Ishikawa (cell line): ENCODE measurements around the gene AGT.

Experiments used
- CEBPB ChIP-seq: IDR thresholded peaks from 2 replicates; pipeline ENCODE4 v1.6.1; 2012
- CREB1 ChIP-seq: IDR thresholded peaks from 2 replicates; pipeline ENCODE4 v1.6.1; 2012; ENCODE audit warnings: low read depth
- EGR1 ChIP-seq: IDR thresholded peaks from 2 replicates; pipeline ENCODE4 v1.6.1; 2012
- EP300 ChIP-seq: IDR thresholded peaks from 2 replicates; pipeline ENCODE4 v1.6.1; 2012; ENCODE audit warnings: borderline replicate concordance
- FOXM1 ChIP-seq: IDR thresholded peaks from 2 replicates; pipeline ENCODE4 v1.6.1; 2012; ENCODE audit warnings: low read depth, borderline replicate concordance
- NFIC ChIP-seq: IDR thresholded peaks from 2 replicates; pipeline ENCODE4 v1.6.1; 2012
- RAD21 ChIP-seq: IDR thresholded peaks from 2 replicates; pipeline ENCODE4 v1.6.1; 2012; ENCODE audit warnings: low read depth
- TAF1 ChIP-seq: IDR thresholded peaks from 2 replicates; pipeline ENCODE4 v1.6.1; 2012; ENCODE audit warnings: low read depth, mild to moderate bottlenecking
- TCF12 ChIP-seq: IDR thresholded peaks from 2 replicates; pipeline ENCODE4 v1.6.1; 2012; ENCODE audit warnings: low read depth
- TEAD4 ChIP-seq: IDR thresholded peaks from 2 replicates; pipeline ENCODE4 v1.6.1; 2012
- YY1 ChIP-seq: IDR thresholded peaks from 2 replicates; pipeline ENCODE4 v1.6.1; 2012; ENCODE audit warnings: low read depth
- ZBTB7A ChIP-seq: IDR thresholded peaks from 2 replicates; pipeline ENCODE4 v1.6.1; 2012; ENCODE audit warnings: low read depth
- TF ChIP-seq, protein P1 (sequence below): IDR thresholded peaks from 2 replicates; pipeline ENCODE4 v1.6.1; 2012
- TF ChIP-seq, protein P2 (sequence below): IDR thresholded peaks from 2 replicates; pipeline ENCODE4 v1.6.1; 2012
- TF ChIP-seq, protein P3 (sequence below): IDR thresholded peaks from 2 replicates; pipeline ENCODE4 v1.6.1; 2012; ENCODE audit warnings: low read depth, mild to moderate bottlenecking

The AGT gene

DNA sequence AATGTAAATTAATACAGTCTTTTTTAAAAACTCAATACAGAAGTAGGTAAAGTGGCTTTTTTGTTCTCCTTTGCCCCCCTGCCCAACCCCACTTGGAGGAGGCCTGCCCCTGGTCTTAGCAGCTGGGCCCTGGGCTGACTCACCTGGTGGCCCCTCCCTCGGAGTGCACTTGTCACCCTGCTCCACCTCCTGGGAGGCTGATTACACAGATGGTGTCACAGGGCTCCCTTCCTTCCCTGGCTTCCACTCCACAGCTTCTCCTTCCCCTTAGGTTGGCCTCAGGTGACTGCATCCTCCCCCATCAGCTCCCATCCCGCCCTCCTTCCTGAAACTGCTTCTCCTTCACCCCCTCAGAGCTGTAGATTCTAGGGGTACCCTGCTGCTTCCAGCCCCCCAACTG, 21.5 kb upstream of the AGT start:
- TF ChIP-seq RAD21 (no peak), FOXM1 (no peak), CREB1 (no peak)

DNA sequence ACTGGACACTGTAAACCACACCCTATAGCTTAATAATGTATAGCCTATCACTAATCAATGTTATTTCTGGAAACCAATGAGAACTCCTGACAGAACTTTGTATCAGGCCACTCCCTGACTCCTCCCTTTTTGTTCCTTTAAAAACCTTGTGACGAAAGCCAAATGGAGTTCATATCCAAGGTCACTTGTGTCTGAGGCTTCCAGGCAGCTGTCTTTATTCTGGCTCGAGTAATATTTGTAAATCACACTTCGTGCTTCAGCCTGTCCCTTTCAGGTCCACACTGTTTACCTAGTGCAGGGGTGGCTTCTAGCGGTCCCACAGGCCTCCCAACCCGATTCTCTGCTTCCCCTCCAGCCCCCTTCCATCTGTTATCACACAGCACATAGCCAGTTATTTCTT, 17.1 kb upstream of the AGT start:
- TF ChIP-seq FOXM1 (no peak), TAF1 (no peak), RAD21 (no peak), EGR1 (no peak), CEBPB (no peak), EP300 (no peak), CREB1 (no peak), TCF12 (no peak), YY1 (no peak), TEAD4 (no peak), ZBTB7A (no peak), NFIC (no peak)
- TF ChIP-seq, protein P1, sequence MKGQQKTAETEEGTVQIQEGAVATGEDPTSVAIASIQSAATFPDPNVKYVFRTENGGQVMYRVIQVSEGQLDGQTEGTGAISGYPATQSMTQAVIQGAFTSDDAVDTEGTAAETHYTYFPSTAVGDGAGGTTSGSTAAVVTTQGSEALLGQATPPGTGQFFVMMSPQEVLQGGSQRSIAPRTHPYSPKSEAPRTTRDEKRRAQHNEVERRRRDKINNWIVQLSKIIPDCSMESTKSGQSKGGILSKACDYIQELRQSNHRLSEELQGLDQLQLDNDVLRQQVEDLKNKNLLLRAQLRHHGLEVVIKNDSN: no peak
- TF ChIP-seq, protein P2, sequence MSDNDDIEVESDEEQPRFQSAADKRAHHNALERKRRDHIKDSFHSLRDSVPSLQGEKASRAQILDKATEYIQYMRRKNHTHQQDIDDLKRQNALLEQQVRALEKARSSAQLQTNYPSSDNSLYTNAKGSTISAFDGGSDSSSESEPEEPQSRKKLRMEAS: no peak
- TF ChIP-seq, protein P3, sequence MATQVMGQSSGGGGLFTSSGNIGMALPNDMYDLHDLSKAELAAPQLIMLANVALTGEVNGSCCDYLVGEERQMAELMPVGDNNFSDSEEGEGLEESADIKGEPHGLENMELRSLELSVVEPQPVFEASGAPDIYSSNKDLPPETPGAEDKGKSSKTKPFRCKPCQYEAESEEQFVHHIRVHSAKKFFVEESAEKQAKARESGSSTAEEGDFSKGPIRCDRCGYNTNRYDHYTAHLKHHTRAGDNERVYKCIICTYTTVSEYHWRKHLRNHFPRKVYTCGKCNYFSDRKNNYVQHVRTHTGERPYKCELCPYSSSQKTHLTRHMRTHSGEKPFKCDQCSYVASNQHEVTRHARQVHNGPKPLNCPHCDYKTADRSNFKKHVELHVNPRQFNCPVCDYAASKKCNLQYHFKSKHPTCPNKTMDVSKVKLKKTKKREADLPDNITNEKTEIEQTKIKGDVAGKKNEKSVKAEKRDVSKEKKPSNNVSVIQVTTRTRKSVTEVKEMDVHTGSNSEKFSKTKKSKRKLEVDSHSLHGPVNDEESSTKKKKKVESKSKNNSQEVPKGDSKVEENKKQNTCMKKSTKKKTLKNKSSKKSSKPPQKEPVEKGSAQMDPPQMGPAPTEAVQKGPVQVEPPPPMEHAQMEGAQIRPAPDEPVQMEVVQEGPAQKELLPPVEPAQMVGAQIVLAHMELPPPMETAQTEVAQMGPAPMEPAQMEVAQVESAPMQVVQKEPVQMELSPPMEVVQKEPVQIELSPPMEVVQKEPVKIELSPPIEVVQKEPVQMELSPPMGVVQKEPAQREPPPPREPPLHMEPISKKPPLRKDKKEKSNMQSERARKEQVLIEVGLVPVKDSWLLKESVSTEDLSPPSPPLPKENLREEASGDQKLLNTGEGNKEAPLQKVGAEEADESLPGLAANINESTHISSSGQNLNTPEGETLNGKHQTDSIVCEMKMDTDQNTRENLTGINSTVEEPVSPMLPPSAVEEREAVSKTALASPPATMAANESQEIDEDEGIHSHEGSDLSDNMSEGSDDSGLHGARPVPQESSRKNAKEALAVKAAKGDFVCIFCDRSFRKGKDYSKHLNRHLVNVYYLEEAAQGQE: no peak

DNA sequence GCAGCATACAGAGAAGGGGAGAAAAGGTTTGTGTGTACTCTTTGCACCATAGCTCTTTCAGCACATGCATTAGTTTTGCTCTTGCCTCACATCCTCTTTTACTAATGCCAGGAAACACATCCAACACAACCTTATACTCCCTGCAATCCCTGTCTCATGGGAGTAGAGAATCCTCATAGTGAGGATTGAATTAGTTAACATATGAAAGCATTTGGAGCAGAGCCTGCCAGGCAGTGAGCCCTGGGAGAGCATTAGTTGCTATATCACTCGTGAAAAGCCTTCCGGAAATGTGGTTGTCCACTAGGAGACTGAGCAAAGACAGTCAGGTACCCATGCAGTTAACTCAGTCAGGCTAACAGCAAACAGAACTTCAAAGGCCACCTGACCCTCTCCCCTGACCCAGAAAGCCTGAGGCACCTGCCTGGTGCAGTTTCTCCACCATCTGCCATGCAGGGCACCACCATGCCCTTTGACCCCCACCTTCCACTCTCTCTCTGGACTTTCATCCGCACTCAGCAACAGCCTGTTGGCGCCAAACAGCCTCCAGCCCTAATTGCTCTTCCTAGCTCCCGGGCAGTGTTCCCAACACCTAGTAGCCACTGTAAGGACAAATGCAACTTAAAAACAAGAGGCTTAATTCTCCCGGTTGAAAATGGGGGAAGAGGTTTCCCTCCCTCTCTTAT, 14.9 kb upstream of the AGT start:
- TF ChIP-seq, protein P3: no peak
- TF ChIP-seq RAD21: no peak
- TF ChIP-seq, protein P1: no peak
- no peak for TF ChIP-seq NFIC
- TF ChIP-seq TEAD4: no peak

DNA sequence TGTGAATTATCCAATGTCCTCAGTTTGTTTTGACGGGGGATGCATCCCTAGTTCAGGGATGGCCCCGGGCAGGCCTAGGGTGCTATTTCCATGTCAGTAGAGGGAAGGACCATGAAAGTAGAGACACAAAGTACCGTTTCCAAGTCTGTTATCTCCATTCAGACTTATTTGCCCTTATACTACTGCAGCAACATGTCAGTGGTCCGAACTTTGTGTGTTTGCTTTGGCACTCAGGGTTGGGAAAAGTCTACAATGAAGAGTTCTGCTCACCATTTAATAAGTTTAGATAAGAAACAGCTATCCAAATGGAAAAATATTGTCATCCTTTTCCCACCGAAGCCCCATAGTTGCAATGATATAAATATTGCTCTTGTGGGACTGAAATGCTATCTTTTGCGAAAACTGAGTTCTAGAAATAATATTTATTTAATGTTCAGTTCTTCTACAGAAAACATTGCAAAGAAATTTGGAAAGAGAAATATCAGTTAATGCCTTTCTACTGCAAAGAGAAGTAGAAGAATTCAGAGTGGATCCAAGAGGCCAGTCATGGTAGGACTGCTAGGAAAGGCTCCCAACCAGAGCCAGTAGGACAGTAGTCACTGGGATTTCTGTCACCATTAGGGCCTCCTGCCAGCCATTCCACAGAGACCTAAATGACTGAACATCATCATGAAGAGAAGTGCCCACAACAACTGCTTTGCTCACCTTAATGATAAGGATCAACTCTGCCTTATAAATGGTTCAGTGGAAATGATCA, 11.5 kb upstream of the AGT start:
- TF ChIP-seq, protein P2: no peak
- TF ChIP-seq, protein P3: no peak
- TF ChIP-seq TEAD4 (no peak), TAF1 (no peak), ZBTB7A (no peak), EP300 (no peak), CREB1 (no peak), FOXM1 (no peak)

DNA sequence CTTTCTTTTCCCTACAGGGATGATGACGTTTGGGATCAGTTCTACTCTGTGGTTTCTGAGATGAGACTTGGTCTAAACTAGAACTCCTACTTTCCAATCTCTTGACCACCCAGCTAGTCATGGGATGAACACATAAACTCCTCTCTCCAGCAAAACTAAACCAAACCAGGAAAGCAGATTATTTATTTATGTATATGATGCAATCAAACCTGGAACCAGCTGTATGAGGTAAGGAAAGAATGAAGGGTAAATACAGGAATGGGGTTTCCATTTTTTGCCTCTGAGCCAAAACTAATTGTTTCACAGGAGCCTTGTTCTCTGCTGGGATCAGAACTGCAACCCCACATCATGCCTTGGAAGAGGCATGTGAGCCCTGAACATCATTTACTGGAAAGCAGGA, 3.3 kb upstream of the AGT start:
- TF ChIP-seq TAF1: no peak
